Measurements from ENCODE around the gene KCNJ16.
A peak's percentile ranks its signal among the peaks of the same experiment; 100 is the strongest.

Gene KCNJ16

GRCh38 chr17:70181376-70181775 is 106.4 kb downstream of the KCNJ16 start:
- Histone ChIP-seq H3K4me3 (ENCODE audit: low read depth, low read length) (no peak overlapping the region), H3K36me3 (replicated peaks) (no peaks in the 10 kb centered on the region), H3K27me3 (replicated peaks) (no peaks in the 10 kb centered on the region), H3K27ac (no peak overlapping the region)
- in situ Hi-C loops (cut with HindIII; ENCODE audit: low pct_ligation_motif_present, low sequenced_read_pairs): no loop called here
- no peak for TF ChIP-seq CTCF (IDR thresholded peaks at IDR 0.05; ENCODE audit: low read depth, low read length, missing control alignments)
- DNase-seq: no peak

GRCh38 chr17:70181866-70182265 is 106.8 kb downstream of the KCNJ16 start:
- no peaks in the 10 kb centered on the region for H3K27me3 ChIP-seq (replicated peaks)
- H3K4me3 ChIP-seq (ENCODE audit: low read depth, low read length): no peak overlapping the region
- no peak for DNase-seq
- in situ Hi-C loops (cut with HindIII; ENCODE audit: low pct_ligation_motif_present, low sequenced_read_pairs): no loop called here
- no peak for TF ChIP-seq CTCF (IDR thresholded peaks at IDR 0.05; ENCODE audit: low read depth, low read length, missing control alignments)
- H3K27ac ChIP-seq: no peak overlapping the region
- no peaks in the 10 kb centered on the region for H3K36me3 ChIP-seq (replicated peaks)

GRCh38 chr17:70183508-70183907 is 108.5 kb downstream of the KCNJ16 start:
- no peak overlapping the region for H3K27ac ChIP-seq
- DNase-seq: no peak
- in situ Hi-C loops (cut with HindIII; ENCODE audit: low pct_ligation_motif_present, low sequenced_read_pairs): no loop called here
- H3K4me3 ChIP-seq (ENCODE audit: low read depth, low read length): no peak overlapping the region
- H3K27me3 ChIP-seq (replicated peaks): no peaks in the 10 kb centered on the region
- H3K36me3 ChIP-seq (replicated peaks): no peaks in the 10 kb centered on the region
- TF ChIP-seq CTCF (IDR thresholded peaks at IDR 0.05; ENCODE audit: low read depth, low read length, missing control alignments): no peak

DNA sequence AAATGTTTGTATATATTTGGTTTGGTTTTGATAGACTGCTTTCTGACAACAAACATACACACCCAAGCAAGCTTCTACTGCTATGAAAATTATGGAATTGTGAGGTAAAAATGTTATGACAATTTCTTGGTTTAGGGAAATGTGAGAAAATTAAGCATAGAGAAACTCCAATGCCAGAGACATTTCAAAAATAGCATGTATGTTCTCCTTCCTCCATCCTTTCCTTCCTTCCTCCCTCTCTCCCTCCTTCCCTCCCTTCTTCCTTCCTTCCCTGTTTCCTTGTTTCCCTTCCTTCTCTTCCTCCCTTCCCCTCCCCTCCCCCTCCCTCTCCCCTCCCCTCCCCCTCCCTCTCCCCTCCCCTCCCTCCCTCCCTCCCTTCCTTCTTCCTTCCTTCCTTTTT is 109.2 kb downstream of the KCNJ16 start:
- H3K36me3 ChIP-seq (replicated peaks): no peaks in the 10 kb centered on the region
- H3K4me3 ChIP-seq (ENCODE audit: low read depth, low read length): no peak overlapping the region
- in situ Hi-C loops (cut with HindIII; ENCODE audit: low pct_ligation_motif_present, low sequenced_read_pairs): no loop called here
- H3K27me3 ChIP-seq (replicated peaks): no peaks in the 10 kb centered on the region
- no peak for TF ChIP-seq CTCF (IDR thresholded peaks at IDR 0.05; ENCODE audit: low read depth, low read length, missing control alignments)
- no peak overlapping the region for H3K27ac ChIP-seq
- DNase-seq: no peak

DNA sequence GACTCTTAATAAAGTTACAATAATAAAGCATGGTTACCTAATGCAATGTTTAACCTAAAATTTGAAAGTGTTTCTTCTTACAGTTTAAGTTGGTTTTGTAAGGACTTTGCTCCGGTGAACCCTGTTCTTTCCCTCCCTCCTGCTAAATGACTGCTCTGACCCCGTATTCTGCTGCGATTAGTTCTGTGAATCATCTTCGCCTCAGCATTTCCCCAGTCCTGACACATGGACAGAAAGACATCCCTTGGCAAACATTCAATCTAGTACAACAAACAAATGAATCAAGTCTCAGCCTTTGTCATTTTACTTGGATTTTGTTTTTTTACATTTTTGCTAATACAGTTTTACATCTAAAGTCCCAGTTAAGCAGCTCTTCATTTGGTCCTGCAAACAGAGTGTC is 109.7 kb downstream of the KCNJ16 start:
- DNase-seq: peak; percentile 55
- Histone ChIP-seq H3K36me3 (replicated peaks) (no peaks in the 10 kb centered on the region), H3K4me3 (ENCODE audit: low read depth, low read length) (no peak overlapping the region), H3K27me3 (replicated peaks) (no peaks in the 10 kb centered on the region), H3K27ac (no peak overlapping the region)
- in situ Hi-C loops (cut with HindIII; ENCODE audit: low pct_ligation_motif_present, low sequenced_read_pairs): no loop called here
- TF ChIP-seq CTCF (IDR thresholded peaks at IDR 0.05; ENCODE audit: low read depth, low read length, missing control alignments): no peak
